ENCODE data around the gene CYP4F8.
"Not testable (repeated sequence)": the region's sequence is repeated elsewhere in the genome, so short reads cannot be mapped to it uniquely, and the experiment has no call there.

CYP4F8 gene

GRCh38 chr19:15643387-15643786, 28.4 kb downstream of the CYP4F8 start:
- DNase-seq (ENCODE audit: low read depth in 2 of 2, low spot score in 1 of 2) = no peak

GRCh38 chr19:15644066-15644741, 29.2 kb downstream of the CYP4F8 start:
- DNase-seq (ENCODE audit: low read depth in 2 of 2, low spot score in 1 of 2) = no peak

GRCh38 chr19:15644816-15645215, 29.8 kb downstream of the CYP4F8 start:
- no peak for DNase-seq (ENCODE audit: low read depth in 2 of 2, low spot score in 1 of 2)

GRCh38 chr19:15649526-15649925, 34.5 kb downstream of the CYP4F8 start:
- no peak for DNase-seq (ENCODE audit: low read depth in 2 of 2, low spot score in 1 of 2)

DNA sequence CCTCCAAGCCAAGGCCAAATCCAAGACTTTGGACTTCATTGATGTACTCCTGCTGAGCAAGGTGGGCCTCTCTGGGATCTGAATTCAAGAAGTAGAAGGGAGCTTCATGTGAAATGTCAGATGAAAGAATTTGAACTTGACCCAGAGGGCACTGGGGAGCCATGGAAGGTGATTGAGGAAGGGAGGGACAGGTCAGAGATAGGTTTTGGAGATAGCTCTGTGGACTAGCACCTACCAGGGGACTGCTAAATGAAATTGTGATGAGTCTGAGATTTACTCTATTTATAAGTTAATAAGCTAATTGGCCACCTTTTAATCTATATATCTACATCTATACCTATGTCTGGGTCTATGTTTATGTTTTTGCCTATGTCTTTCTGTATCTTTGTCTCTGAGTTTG, 35.1 kb downstream of the CYP4F8 start:
- DNase-seq (ENCODE audit: low read depth in 2 of 2, low spot score in 1 of 2) = not testable (repeated sequence)

DNA sequence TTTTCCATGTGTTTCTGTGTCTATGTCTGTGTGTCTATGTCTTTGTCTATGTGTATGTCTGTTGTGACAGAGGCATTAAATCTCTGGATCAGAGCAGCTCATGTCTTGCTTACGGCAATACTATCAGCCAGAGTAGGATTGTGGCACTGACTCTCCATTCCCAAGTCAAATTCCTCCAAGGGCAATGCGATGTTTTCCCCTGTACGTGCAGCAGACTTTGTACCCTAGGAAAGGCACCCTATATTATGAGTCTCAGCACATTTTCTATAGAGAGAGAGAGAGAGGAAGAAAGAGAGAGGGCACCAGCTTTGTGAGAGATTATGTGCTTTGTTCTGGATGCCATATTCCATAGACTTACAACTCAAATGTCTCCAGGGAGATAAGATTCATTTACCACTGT, 36.8 kb downstream of the CYP4F8 start:
- no peak for DNase-seq (ENCODE audit: low read depth in 2 of 2, low spot score in 1 of 2)

DNA sequence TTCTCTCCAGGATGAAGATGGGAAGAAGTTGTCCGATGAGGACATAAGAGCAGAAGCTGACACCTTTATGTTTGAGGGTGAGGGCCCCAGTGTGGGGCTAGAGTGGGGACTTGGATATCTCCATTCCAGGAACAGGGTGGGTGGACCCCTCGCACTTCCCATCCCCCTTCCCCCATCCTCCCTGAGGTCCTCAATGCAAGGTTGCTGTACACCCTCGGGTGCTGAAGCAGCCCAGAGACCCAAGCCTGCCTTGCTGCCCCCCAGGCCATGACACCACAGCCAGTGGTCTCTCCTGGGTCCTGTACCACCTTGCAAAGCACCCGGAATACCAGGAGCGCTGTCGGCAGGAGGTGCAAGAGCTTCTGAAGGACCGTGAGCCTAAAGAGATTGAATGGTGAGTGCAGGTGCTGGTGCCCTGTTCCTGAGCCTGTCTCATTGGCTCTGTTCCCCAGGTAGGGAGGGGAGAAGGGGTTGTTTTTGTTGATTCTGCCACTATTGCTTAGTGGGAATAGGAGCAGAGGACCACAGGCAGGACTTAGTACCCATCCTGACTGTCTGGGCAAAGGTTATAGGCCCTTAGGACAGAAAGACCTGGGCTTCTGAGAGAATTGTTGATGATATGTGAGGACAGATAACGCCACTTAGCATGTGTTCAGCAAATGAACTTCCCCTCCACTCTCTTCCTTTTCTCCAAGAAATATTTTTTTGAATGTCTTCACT, 37.7 kb downstream of the CYP4F8 start:
- DNase-seq (ENCODE audit: low read depth in 2 of 2, low spot score in 1 of 2) = no peak

GRCh38 chr19:15656467-15656866, 41.4 kb downstream of the CYP4F8 start:
- no peak for DNase-seq (ENCODE audit: low read depth in 2 of 2, low spot score in 1 of 2)

DNA sequence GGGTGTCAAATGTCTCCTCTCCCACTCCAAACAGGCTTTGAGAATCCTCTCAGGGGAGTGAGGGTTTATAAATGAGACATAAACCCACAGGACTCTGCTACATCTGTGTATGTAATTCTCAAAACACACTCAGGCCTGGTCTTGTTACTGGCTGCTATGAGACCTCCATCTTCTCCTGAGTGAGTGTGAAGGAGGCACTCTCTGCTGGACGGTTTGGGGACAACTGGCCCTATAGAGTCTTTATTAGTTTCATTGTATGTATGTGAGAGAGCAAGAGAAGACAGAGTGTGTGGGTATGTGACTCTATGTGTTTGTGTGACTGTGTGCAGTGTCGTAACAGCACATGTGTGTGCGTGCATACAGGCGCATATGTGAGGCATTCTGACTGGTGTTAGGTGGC, 48.2 kb downstream of the CYP4F8 start:
- no peak for DNase-seq (ENCODE audit: low read depth in 2 of 2, low spot score in 1 of 2)

GRCh38 chr19:15666186-15666585, 51.2 kb downstream of the CYP4F8 start:
- no peak for DNase-seq (ENCODE audit: low read depth in 2 of 2, low spot score in 1 of 2)

DNA sequence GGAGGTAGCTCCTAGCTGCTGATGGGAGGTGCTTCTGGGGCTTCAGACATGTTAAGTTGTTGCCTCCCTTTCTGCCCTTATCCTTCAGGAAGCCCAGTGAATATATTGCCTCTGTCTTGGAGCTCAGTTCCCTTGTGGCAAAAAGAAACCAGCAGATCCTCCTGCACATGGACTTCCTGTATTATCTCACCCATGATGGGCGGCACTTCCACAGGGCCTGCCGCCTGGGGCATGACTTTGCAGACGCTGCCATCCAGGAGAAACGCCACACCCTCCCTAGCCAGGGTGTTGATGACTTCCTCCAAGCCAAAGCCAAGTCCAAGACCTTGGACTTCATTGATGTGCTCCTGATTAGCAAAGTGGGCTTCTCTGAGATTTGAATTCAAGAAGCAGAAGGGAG, 51.9 kb downstream of the CYP4F8 start:
- DNase-seq (ENCODE audit: low read depth in 2 of 2, low spot score in 1 of 2) = no peak

GRCh38 chr19:15669440-15669839, 54.4 kb downstream of the CYP4F8 start:
- no peak for DNase-seq (ENCODE audit: low read depth in 2 of 2, low spot score in 1 of 2)

DNA sequence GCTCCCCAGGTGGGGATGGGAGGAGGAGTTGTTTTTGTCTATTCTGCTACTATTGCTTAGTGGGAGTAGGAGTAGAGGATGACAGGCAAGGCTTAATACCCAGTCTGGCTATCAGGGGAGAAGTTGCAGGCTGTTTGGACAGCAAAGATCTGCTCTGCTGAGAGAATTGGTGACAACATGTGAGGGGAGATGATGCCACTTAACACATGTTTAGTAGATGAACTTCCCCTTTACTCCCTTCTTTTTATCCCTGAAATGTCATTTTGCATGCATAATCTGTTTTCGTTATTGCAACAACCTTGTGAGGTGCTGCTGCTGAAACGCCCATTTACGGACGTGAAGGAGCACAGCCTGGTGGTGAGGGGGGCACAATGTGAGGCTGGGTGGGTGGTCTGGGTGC, 54.9 kb downstream of the CYP4F8 start:
- no peak for DNase-seq (ENCODE audit: low read depth in 2 of 2, low spot score in 1 of 2)

DNA sequence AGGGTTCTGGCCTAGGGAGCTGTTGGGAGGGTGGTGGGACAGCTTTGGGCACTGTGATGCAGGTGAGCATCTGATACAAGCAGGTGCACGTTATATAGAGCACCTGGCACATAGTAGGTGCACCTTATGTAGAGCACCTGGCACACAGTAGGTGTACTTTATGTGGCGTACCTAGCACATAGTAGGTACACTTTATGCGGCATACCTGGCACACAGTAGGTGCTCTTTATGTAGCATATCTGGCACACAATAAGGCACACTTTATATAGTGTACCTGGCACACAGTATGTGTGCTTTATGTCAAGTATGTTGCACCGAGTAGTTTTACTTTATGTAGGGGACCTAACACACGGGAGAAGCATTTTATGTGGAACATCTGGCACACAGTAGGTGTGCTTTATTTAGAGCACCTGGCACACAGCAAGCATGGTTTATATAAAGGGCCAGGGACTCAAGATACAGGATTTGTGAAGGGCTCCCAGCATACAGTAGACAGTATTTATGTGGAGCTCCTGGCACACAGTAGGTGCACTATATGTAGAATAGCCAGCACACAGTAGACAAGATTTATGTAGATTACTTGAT, 56.3 kb downstream of the CYP4F8 start:
- DNase-seq (ENCODE audit: low read depth in 2 of 2, low spot score in 1 of 2) = no peak

- no peak for DNase-seq (ENCODE audit: low read depth in 2 of 2, low spot score in 1 of 2)
Observed at GRCh38 chr19:15671891-15672579, 57.0 kb downstream of the CYP4F8 start.

DNA sequence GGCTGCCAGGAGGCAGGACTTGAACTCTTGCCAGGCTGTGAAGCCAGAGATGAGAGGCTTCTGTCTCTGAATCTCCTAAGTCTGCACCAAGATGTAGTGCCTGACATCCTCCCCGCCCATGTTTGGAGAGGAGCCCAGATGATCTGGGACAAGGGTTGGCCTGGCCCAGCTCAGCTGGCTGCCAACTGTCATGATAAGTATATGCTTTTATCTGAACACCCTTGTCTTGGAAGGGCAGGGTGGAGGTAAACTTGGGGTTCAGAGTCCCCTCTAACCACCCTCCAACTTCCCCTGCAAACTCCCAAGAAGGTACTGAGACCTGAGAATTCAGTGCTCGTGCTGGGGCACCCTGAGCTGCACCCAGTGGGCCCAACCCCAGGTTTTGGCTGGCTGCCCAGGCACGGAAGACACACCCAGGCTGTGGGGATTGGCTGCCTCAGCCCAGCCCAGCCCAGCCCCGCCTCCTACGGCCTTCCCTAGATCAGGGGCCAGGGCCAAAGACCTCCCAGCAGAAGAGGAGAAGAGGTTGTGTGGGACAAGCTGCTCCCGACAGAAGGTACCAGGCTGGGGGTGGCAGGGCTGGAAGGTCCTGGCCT, 57.7 kb downstream of the CYP4F8 start, which contains the start of gene CYP4F12:
Gene CYP4F12 (plus strand): TSS at position 508 of the 596 bp plus-strand sequence. CDS start 443 bp downstream, outside the sequence.
- DNase-seq (ENCODE audit: low read depth in 2 of 2, low spot score in 1 of 2) = peak in 1 of 2 donors; percentile 16

DNA sequence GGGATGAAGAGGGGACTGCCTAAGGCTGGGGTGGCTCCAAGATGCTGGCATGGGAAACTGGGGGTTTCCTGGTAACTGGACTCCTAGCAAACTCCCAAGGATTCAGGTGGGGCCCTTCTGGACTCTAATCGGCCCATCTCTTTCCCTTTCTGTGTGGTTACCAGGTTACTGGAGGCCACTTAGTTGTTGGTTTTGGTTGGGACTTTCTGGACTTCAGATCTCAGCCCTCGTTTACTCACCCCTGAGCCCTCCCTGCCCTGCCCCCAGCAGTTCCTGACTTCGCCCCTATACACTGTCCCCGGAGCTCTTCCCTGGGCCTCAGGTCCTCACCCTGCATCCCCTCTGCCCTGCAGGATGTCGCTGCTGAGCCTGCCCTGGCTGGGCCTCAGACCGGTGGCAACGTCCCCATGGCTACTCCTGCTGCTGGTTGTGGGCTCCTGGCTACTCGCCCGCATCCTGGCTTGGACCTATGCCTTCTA, 58.2 kb downstream of the CYP4F8 start:
- no peak for DNase-seq (ENCODE audit: low read depth in 2 of 2, low spot score in 1 of 2)

- no peak for DNase-seq (ENCODE audit: low read depth in 2 of 2, low spot score in 1 of 2)
Observed at GRCh38 chr19:15675560-15675959, 60.5 kb downstream of the CYP4F8 start.

GRCh38 chr19:15679089-15679488, 64.1 kb downstream of the CYP4F8 start:
- no peak for DNase-seq (ENCODE audit: low read depth in 2 of 2, low spot score in 1 of 2)

- not testable (repeated sequence) for DNase-seq (ENCODE audit: low read depth in 2 of 2, low spot score in 1 of 2)
Observed at GRCh38 chr19:15679865-15680264, 64.8 kb downstream of the CYP4F8 start.
